ENCODE data around the gene GDPGP1.

DNA sequence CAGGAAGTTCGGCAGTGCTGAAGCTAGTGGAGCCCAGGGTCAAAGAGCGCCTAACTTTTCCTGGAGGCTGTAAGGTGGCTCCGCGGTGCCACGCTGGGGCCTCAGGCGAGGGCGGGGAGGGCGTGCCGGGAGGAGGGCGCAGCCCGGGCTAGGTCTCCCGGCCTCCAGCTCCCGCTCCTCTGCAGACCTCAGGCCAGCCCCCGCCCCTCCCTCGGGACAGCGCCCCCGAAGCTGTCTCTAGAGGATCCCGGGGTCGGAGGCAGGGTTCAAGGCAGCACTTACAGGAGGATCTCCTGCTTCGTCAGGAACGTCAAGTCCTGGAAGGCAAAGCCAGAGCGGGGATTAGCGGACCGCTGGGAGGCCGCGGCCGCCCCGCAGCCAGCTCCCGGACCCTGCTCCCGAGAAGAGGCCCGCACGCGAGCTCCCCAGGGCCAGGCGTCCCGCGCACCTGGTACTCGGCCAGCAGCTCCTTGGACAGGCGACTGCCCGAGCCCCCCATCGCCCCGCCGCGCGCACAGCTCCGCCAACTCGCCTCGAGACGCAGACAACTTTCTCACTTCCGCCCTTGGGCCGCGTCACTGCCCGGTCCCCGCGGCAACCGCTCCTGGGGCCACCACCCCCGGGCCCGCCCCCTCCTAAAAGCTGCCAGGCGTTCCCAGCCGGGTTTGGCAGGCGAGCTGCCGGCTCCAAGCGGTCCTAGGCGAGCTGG is 468 bp upstream of the GDPGP1 start, which contains the start of gene CIB1:
- no peak for TF ChIP-seq CTCF (optimal IDR thresholded peaks at IDR 0.05 in 1 of 3, IDR thresholded peaks at IDR 0.05 in 1 of 3, conservative IDR thresholded peaks at IDR 0.05 in 1 of 3; ENCODE audit: extremely low read depth in 1 of 3, insufficient read depth in 2 of 3, low read length in 3 of 3)
- no peak for TF ChIP-seq EZH2 (IDR thresholded peaks at IDR 0.05; ENCODE audit: low read length)

All from keratinocyte (primary cell).